Cardiac muscle cell (in vitro differentiated cells and primary cell): ENCODE data around the gene GDPD4. TPM values are rescaled to one million over a fixed set of nuclear protein-coding genes. Genes with fewer than 3 reads are reported as not detected.

ENCODE experiments used
- DNase-seq, 2 donors: peaks; one replicate each; pipeline versions ENCODE4 v3.0.0 to v3.0.0-alpha.2; 2010 to 2017; ENCODE audit warnings: low read depth in 1 of 2, low spot score in 1 of 2
- H3K27ac ChIP-seq: fragments of 200-600 bp; sonication (generic); 2 replicates; pipeline ENCODE4 v1.5.1; 2016
- H3K27me3 ChIP-seq: fragments of 200-600 bp; sonication (generic); 2 replicates; pipeline ENCODE4 v1.6.0; 2016; ENCODE audit warnings: control low read depth
- H3K36me3 ChIP-seq: fragments of 200-600 bp; sonication (generic); 2 replicates; pipeline ENCODE4 v1.5.1; 2016; ENCODE audit warnings: control low read depth
- H3K4me1 ChIP-seq: fragments of 200-600 bp; sonication (generic); 2 replicates; pipeline ENCODE4 v1.8.1; 2017; ENCODE audit warnings: low read depth, mild to moderate bottlenecking, mixed run types
- H3K4me3 ChIP-seq: fragments of 200-600 bp; sonication (generic); 2 replicates; pipeline ENCODE4 v1.5.1; 2016; ENCODE audit warnings: mild to moderate bottlenecking
- H3K9me3 ChIP-seq: fragments of 200-600 bp; sonication (generic); 2 replicates; pipeline ENCODE4 v1.5.1; 2017; ENCODE audit warnings: low read depth, mild to moderate bottlenecking, control low read depth
- polyA plus RNA-seq: library from polyadenylated mRNA; unstranded; fragments of >200 nt; fragmentation: Nextera tagmentation; extraction: Ambion mirVana; gene quantifications from 2 replicates; pipeline ENCODE4 v1.2.1, GENCODE V29; 2016
- total RNA-seq: library from RNA; depleted of rRNA; stranded (reverse); fragments of >200 nt; gene quantifications from 2 replicates; pipeline ENCODE4 v1.2.3, GENCODE V29; 2016
- TF ChIP-seq, protein P1 (sequence below): IDR thresholded peaks from 2 replicates; pipeline ENCODE4 v1.5.1; 2012; ENCODE audit warnings: low read depth, mild to moderate bottlenecking, low read length

GDPD4 gene
- total RNA-seq (not detected in 2 replicates), polyA plus RNA-seq (not detected in 2 replicates)

DNA sequence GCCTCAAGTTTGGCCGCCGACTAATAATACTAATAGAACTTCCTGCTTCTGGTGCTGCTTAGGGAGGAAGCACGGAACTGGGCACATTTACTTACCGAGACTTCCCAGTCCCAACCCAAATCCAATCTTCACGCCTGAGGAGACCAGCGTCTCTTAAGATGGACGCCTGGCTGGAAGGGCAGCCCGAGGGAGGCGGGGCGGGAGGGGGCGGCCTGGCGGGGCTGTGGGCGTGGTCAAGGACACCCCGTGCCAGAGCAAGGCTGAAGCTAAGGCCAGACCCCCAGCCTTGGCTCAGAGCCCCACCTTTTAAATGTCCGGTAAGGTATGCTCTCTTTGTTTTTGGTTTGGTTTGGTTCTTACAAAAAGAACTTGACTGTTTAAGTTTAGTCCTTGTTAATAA is at the start of gene GDPD4:
Gene GDPD4 (minus strand): TSS at position 177 of the 400 bp plus-strand sequence. CDS start 16,549 bp downstream, outside the sequence.
- H3K27me3 ChIP-seq = no peaks in the 10 kb centered on the region
- no peaks in the 10 kb centered on the region for H3K9me3 ChIP-seq
- H3K36me3 ChIP-seq = no peaks in the 10 kb centered on the region
- H3K27ac ChIP-seq = no peak within 1 kb of the TSS
- DNase-seq = no peak
- no peaks in the 10 kb centered on the region for H3K4me1 ChIP-seq
- TF ChIP-seq, protein P1, sequence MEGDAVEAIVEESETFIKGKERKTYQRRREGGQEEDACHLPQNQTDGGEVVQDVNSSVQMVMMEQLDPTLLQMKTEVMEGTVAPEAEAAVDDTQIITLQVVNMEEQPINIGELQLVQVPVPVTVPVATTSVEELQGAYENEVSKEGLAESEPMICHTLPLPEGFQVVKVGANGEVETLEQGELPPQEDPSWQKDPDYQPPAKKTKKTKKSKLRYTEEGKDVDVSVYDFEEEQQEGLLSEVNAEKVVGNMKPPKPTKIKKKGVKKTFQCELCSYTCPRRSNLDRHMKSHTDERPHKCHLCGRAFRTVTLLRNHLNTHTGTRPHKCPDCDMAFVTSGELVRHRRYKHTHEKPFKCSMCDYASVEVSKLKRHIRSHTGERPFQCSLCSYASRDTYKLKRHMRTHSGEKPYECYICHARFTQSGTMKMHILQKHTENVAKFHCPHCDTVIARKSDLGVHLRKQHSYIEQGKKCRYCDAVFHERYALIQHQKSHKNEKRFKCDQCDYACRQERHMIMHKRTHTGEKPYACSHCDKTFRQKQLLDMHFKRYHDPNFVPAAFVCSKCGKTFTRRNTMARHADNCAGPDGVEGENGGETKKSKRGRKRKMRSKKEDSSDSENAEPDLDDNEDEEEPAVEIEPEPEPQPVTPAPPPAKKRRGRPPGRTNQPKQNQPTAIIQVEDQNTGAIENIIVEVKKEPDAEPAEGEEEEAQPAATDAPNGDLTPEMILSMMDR = no peak
- no peak within 1 kb of the TSS for H3K4me3 ChIP-seq

- Histone ChIP-seq H3K4me3 (no peak overlapping the region), H3K27me3 (no peaks in the 10 kb centered on the region), H3K27ac (no peak overlapping the region), H3K9me3 (no peaks in the 10 kb centered on the region), H3K36me3 (no peaks in the 10 kb centered on the region), H3K4me1 (peaks cover 11% of the 10 kb centered on the region)
- DNase-seq = no peak
- TF ChIP-seq, protein P1 = no peak
Observed at GRCh38 chr11:77347948-77348347, 46.5 kb upstream of the GDPD4 start.

DNA sequence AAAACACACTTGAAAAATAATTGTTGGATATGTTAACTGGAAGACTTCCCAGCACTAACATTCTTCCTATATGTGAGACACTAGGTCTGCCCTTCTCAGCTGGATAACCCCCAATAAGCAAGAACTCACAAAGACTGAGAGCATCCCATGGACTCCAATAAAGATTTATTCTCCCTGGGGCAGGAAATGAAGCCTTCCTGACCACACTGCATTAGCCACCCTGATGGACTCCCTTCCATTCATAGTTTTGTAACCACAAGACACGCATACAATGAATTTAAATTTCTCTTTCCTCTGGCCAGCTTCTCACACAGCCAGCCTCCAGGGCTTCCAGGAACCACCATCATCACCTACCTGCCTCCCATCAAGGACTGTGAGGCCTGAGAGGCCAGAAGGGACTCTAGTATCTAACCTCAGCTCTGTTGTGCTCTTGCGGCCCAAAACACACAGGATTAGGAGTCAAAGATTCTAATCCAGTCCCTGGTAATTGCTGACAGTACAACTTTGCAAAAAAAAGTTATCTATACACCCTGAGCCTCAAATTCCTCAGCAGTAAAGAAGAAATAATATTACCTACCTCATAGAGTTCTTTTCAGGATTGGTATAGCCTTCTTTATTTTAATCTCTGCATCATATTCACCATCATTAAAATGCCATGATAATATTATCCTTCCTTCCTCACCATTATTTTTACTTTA is 45.6 kb upstream of the GDPD4 start:
- Histone ChIP-seq H3K27me3 (no peaks in the 10 kb centered on the region), H3K9me3 (no peaks in the 10 kb centered on the region), H3K4me3 (no peak overlapping the region), H3K4me1 (peaks cover 7% of the 10 kb centered on the region), H3K27ac (no peak overlapping the region), H3K36me3 (peaks cover 6% of the 10 kb centered on the region)
- DNase-seq = peak in 1 of 2 donors; percentile 27
- TF ChIP-seq, protein P1 = no peak

DNA sequence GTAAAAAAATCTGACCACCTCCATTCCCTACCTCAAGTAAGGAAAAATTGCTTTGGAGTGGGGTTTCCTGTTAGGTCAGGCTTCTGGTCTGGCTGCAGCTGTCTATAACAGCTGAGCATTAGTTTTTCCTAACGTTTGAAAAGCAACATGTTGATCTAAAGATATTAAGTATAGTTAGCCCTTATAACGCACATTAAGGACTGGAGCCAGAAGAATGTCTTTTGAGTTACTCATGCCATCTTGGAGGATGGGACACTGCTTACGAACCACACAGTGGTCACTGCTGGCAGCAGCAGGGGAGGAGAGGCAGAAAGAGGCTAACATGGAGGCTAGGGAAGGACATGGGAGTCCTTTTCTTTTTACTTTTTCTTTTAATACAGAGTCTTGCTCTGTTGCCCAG is 44.1 kb upstream of the GDPD4 start:
- peak in 1 of 2 donors; percentile 50 for DNase-seq
- H3K36me3 ChIP-seq = peaks cover 6% of the 10 kb centered on the region
- no peaks in the 10 kb centered on the region for H3K9me3 ChIP-seq
- no peak overlapping the region for H3K27ac ChIP-seq
- no peaks in the 10 kb centered on the region for H3K4me1 ChIP-seq
- no peaks in the 10 kb centered on the region for H3K27me3 ChIP-seq
- H3K4me3 ChIP-seq = no peak overlapping the region
- TF ChIP-seq, protein P1 = no peak

DNA sequence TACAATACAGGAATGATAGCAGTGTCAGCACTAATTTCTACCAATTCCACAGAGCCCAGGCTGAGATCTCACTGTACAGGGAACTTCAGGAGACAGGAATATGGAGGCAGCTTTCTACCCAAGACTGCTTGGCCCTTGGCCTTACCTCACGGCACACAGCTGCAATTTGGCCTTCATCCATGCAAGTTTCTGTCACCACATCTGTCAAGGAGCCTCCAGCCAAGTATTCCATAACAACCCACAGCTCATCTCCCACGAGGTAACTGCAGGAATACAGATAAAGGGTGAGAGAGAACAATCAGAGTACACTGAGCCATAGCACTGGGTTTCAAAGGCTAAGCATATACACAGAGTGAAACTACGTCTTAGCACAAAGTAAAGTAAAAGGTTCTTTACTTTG is 39.0 kb upstream of the GDPD4 start:
- Histone ChIP-seq H3K27ac (no peak overlapping the region), H3K36me3 (peaks cover 11% of the 10 kb centered on the region)
- TF ChIP-seq, protein P1 = no peak

More for the DNA sequence above, 39.0 kb upstream of the GDPD4 start:
- H3K9me3 ChIP-seq = no peaks in the 10 kb centered on the region
- H3K4me1 ChIP-seq = no peaks in the 10 kb centered on the region
- no peaks in the 10 kb centered on the region for H3K27me3 ChIP-seq
- peak in 1 of 2 donors; percentile 72 for DNase-seq
- no peak overlapping the region for H3K4me3 ChIP-seq
